ENCODE results near the gene CNTNAP2. TPM values are rescaled to one million over a fixed set of nuclear protein-coding genes. Genes with fewer than 3 reads are reported as not detected.

The CNTNAP2 gene
- total RNA-seq, 1 experiment from 2014 or later = 42.5 TPM

- CTCF ChIA-PET = no interaction called here
- H3K9me3 Mint-ChIP-seq (ENCODE audit: unreplicated experiment) = no peaks in the 10 kb centered on the region
- intact Hi-C loops (cut with micrococcal nuclease; ENCODE audit: unreplicated experiment) = no loop called here
- H3K9me3 ChIP-seq = no peaks in the 10 kb centered on the region
- no peaks in the 10 kb centered on the region for H3K27me3 Mint-ChIP-seq (ENCODE audit: insufficient read depth, unreplicated experiment)
- no TSS peak for BruUV-seq (replicated peaks)
- POLR2A ChIA-PET = no interaction called here
- DNase-seq = no peak
- TF ChIP-seq, protein P1, sequence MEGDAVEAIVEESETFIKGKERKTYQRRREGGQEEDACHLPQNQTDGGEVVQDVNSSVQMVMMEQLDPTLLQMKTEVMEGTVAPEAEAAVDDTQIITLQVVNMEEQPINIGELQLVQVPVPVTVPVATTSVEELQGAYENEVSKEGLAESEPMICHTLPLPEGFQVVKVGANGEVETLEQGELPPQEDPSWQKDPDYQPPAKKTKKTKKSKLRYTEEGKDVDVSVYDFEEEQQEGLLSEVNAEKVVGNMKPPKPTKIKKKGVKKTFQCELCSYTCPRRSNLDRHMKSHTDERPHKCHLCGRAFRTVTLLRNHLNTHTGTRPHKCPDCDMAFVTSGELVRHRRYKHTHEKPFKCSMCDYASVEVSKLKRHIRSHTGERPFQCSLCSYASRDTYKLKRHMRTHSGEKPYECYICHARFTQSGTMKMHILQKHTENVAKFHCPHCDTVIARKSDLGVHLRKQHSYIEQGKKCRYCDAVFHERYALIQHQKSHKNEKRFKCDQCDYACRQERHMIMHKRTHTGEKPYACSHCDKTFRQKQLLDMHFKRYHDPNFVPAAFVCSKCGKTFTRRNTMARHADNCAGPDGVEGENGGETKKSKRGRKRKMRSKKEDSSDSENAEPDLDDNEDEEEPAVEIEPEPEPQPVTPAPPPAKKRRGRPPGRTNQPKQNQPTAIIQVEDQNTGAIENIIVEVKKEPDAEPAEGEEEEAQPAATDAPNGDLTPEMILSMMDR (IDR thresholded peaks at IDR 0.05; ENCODE audit: insufficient read depth in 1 of 2, low read depth in 1 of 2, low read length in 1 of 2, severe bottlenecking in 1 of 2, unreplicated experiment in 1 of 2) = no peak
- peaks cover 23% of the 10 kb centered on the region for H3K4me1 Mint-ChIP-seq (ENCODE audit: low read depth, unreplicated experiment)
- H3K27me3 ChIP-seq (replicated peaks; ENCODE audit: control insufficient read depth, insufficient read depth, low read length) = no peaks in the 10 kb centered on the region
- no peak overlapping the region for H3K4me3 ChIP-seq (ENCODE audit: low read depth, low read length)
- H3K4me3 Mint-ChIP-seq (ENCODE audit: unreplicated experiment) = no peak overlapping the region
- 0 out of 2 replicates have a peak, but pooled peaks cover 4% of the 10 kb centered on the region for H3K4me1 ChIP-seq
- no peaks in the 10 kb centered on the region; the same call in 1 of the 2 replicates for H3K36me3 ChIP-seq (ENCODE audit: control insufficient read depth, insufficient read depth, low read length)
- H3K27ac Mint-ChIP-seq (ENCODE audit: unreplicated experiment) = no peak overlapping the region
- peaks cover 10% of the 10 kb centered on the region for H3K36me3 Mint-ChIP-seq (ENCODE audit: insufficient read depth, unreplicated experiment)
Measured at GRCh38 chr7:148347981-148348380, 2231.4 kb downstream of the CNTNAP2 start.

- Histone ChIP-seq H3K36me3 (ENCODE audit: control insufficient read depth, insufficient read depth, low read length) (no peaks in the 10 kb centered on the region; the same call in 1 of the 2 replicates), H3K4me1 (0 out of 2 replicates have a peak, but pooled peaks cover 4% of the 10 kb centered on the region), H3K9me3 (no peaks in the 10 kb centered on the region), H3K27me3 (replicated peaks; ENCODE audit: control insufficient read depth, insufficient read depth, low read length) (no peaks in the 10 kb centered on the region), H3K4me3 (ENCODE audit: low read depth, low read length) (no peak overlapping the region)
- peaks cover 13% of the 10 kb centered on the region for H3K36me3 Mint-ChIP-seq (ENCODE audit: insufficient read depth, unreplicated experiment)
- no peak overlapping the region for H3K4me3 Mint-ChIP-seq (ENCODE audit: unreplicated experiment)
- no TSS peak for BruUV-seq (replicated peaks)
- TF ChIP-seq, protein P1 (IDR thresholded peaks at IDR 0.05; ENCODE audit: insufficient read depth in 1 of 2, low read depth in 1 of 2, low read length in 1 of 2, severe bottlenecking in 1 of 2, unreplicated experiment in 1 of 2) = no peak
- no peak for DNase-seq
- no peaks in the 10 kb centered on the region for H3K9me3 Mint-ChIP-seq (ENCODE audit: unreplicated experiment)
- H3K27ac Mint-ChIP-seq (ENCODE audit: unreplicated experiment) = no peak overlapping the region
- intact Hi-C loops (cut with micrococcal nuclease; ENCODE audit: unreplicated experiment) = no loop called here
- POLR2A ChIA-PET = no interaction called here
- peaks cover 23% of the 10 kb centered on the region for H3K4me1 Mint-ChIP-seq (ENCODE audit: low read depth, unreplicated experiment)
- H3K27me3 Mint-ChIP-seq (ENCODE audit: insufficient read depth, unreplicated experiment) = no peaks in the 10 kb centered on the region
- CTCF ChIA-PET = no interaction called here
Measured at GRCh38 chr7:148348466-148348865, 2231.9 kb downstream of the CNTNAP2 start.

DNA sequence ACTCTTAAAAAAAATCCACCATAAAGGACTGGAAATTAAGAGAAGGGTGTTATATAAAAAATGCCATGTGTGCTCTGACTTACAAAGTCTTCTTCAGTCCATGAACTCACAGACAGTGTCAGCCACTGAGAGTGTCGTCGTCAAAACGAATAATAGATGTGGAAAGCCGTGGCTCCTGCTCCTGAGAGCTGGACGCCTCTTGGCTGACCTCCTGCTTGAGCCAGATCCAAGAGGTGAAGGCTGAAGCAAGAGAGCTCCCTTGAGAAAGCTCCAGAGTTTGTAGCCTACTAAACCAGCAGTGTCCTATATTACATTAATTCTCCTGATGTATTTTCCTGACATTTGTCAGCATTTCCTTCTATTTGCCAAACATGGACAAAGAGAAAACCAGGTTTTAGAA lies 2239.7 kb downstream of the CNTNAP2 start:
- Histone ChIP-seq H3K36me3 (ENCODE audit: control insufficient read depth, insufficient read depth, low read length) (no peaks in the 10 kb centered on the region; the same call in 1 of the 2 replicates), H3K27me3 (replicated peaks; ENCODE audit: control insufficient read depth, insufficient read depth, low read length) (no peaks in the 10 kb centered on the region), H3K4me1 (0 out of 2 replicates have a peak, but pooled peaks cover 3% of the 10 kb centered on the region), H3K4me3 (ENCODE audit: low read depth, low read length) (no peak overlapping the region), H3K9me3 (no peaks in the 10 kb centered on the region)
- no TSS peak for BruUV-seq (replicated peaks)
- H3K9me3 Mint-ChIP-seq (ENCODE audit: unreplicated experiment) = no peaks in the 10 kb centered on the region
- DNase-seq = no peak
- no peaks in the 10 kb centered on the region for H3K4me1 Mint-ChIP-seq (ENCODE audit: low read depth, unreplicated experiment)
- H3K27me3 Mint-ChIP-seq (ENCODE audit: insufficient read depth, unreplicated experiment) = no peaks in the 10 kb centered on the region
- no peak overlapping the region for H3K4me3 Mint-ChIP-seq (ENCODE audit: unreplicated experiment)
- POLR2A ChIA-PET = no interaction called here
- no peak overlapping the region for H3K27ac Mint-ChIP-seq (ENCODE audit: unreplicated experiment)
- CTCF ChIA-PET = no interaction called here
- H3K36me3 Mint-ChIP-seq (ENCODE audit: insufficient read depth, unreplicated experiment) = peaks cover 16% of the 10 kb centered on the region
- TF ChIP-seq, protein P1 (IDR thresholded peaks at IDR 0.05; ENCODE audit: insufficient read depth in 1 of 2, low read depth in 1 of 2, low read length in 1 of 2, severe bottlenecking in 1 of 2, unreplicated experiment in 1 of 2) = no peak
- intact Hi-C loops (cut with micrococcal nuclease; ENCODE audit: unreplicated experiment) = no loop called here

All from Caco-2 (cell line).